Measurements from ENCODE around the gene DNAJC7. TPM values are rescaled to one million over a fixed set of nuclear protein-coding genes. Genes with fewer than 3 reads are reported as not detected.

The DNAJC7 gene
- total RNA-seq = 47.7 and 63.7 TPM in 2 replicates

GRCh38 chr17:42016941-42017865, at the start of gene DNAJC7:
DNAJC7 (minus strand) TSS chr17:42017439; CDS start chr17:42017416, 23 bp downstream.

GRCh38 chr17:42050393-42051012, 33.3 kb upstream of the DNAJC7 start, which contains the start of gene C17orf113:
C17orf113 (minus strand) TSS chr17:42050601; CDS start chr17:42043376, 7,225 bp downstream.

GRCh38 chr17:42019509-42020404, 2.5 kb upstream of the DNAJC7 start, which contains the start of gene NKIRAS2:
NKIRAS2 (plus strand) TSS chr17:42020090; CDS start chr17:42021578, 1,488 bp downstream.

GRCh38 chr17:41966463-41967140, 50.6 kb downstream of the DNAJC7 start, which contains the start of gene CNP:
CNP (plus strand) TSS chr17:41966795; CDS start chr17:41966885, 90 bp downstream.

GRCh38 chr17:41930009-41930832, 87.0 kb downstream of the DNAJC7 start, which contains the start of gene ODAD4:
ODAD4 (plus strand) TSS chr17:41930617; CDS start chr17:41930724, 107 bp downstream.

Other genes with a start within 250 kb of the DNAJC7 start
- gene JUP, start 230.7 kb downstream of the DNAJC7 start, total RNA-seq = 457 and 666 TPM in 2 replicates
- 13.5 and 14.7 TPM in 2 replicates for gene P3H4, start 205.5 kb downstream of the DNAJC7 start, total RNA-seq
- 12.1 and 21.3 TPM in 2 replicates for gene FKBP10, start 204.4 kb downstream of the DNAJC7 start, total RNA-seq
- gene NT5C3B, start 181.2 kb downstream of the DNAJC7 start, total RNA-seq = 35.8 and 49.7 TPM in 2 replicates
- 1.0 TPM in 1 of 2 replicates, not detected in the other for gene KLHL10, start 179.6 kb downstream of the DNAJC7 start, total RNA-seq
- gene KLHL11, start 152.0 kb downstream of the DNAJC7 start, total RNA-seq = 13.3 and 15.9 TPM in 2 replicates
- 279 and 333 TPM in 2 replicates for gene ACLY, start 98.5 kb downstream of the DNAJC7 start, total RNA-seq
- 0.39 and 1.6 TPM in 2 replicates for gene ODAD4, start 86.8 kb downstream of the DNAJC7 start, total RNA-seq
- 27.3 and 38.2 TPM in 2 replicates for gene CNP, start 50.6 kb downstream of the DNAJC7 start, total RNA-seq
- 34.1 and 34.4 TPM in 2 replicates for gene NKIRAS2, start 2.7 kb upstream of the DNAJC7 start, total RNA-seq
- gene C17orf113, start 33.2 kb upstream of the DNAJC7 start, total RNA-seq = 0.16 and 0.38 TPM in 2 replicates
- 0.08 TPM in 1 of 2 replicates, not detected in the other for gene ZNF385C, start 81.0 kb upstream of the DNAJC7 start, total RNA-seq
- gene DHX58, start 95.3 kb upstream of the DNAJC7 start, total RNA-seq = 4.9 and 11.5 TPM in 2 replicates
- gene KAT2A, start 103.9 kb upstream of the DNAJC7 start, total RNA-seq = 10.3 and 16.9 TPM in 2 replicates
- gene HSPB9, start 105.4 kb upstream of the DNAJC7 start, total RNA-seq = not detected in 2 replicates
- gene RAB5C, start 137.6 kb upstream of the DNAJC7 start, total RNA-seq = 91.1 and 101 TPM in 2 replicates
- not detected in 2 replicates for gene KCNH4, start 163.7 kb upstream of the DNAJC7 start, total RNA-seq
- not detected in 2 replicates for gene HCRT, start 168.0 kb upstream of the DNAJC7 start, total RNA-seq
- gene GHDC, start 177.1 kb upstream of the DNAJC7 start, total RNA-seq = 13.3 and 13.9 TPM in 2 replicates